Lower leg skin (tissue), 4 donors: ENCODE measurements around the gene OLIG2. TPM values are rescaled to one million over a fixed set of nuclear protein-coding genes. Genes with fewer than 3 reads are reported as not detected.

Source experiments
- DNase-seq, 2 donors: peaks; one replicate each; pipeline ENCODE4 v3.0.0-alpha.2; 2019; ENCODE audit warnings: low spot score in 2 of 2
- H3K4me3 ChIP-seq: fragments of 200-600 bp; sonication (generic); 2 replicates; pipeline ENCODE4 v1.5.1; 2017; ENCODE audit warnings: mild to moderate bottlenecking, low read depth; ENCODE audit not compliant: poor library complexity, severe bottlenecking
- CTCF ChIP-seq, 3 donors: fragments of 450-650 bp; IDR thresholded peaks; one replicate each; pipeline ENCODE4 v1.5.1; 2016; ENCODE audit warnings: antibody characterized with exemption in 3 of 3, mild to moderate bottlenecking in 3 of 3, moderate library complexity in 2 of 3
- POLR2A ChIP-seq, 2 donors: fragments of 450-650 bp; IDR thresholded peaks; one replicate each; pipeline ENCODE4 v1.6.1; 2016 to 2017; ENCODE audit warnings: antibody characterized with exemption in 2 of 2, mild to moderate bottlenecking in 1 of 2, moderate library complexity in 1 of 2
- WGBS, 2 donors: methylation state at CpG; one replicate each; pipeline ENCODE4 v1.1.5; 2018; 5-methylcytosine and 5-hydroxymethylcytosine counted together
- intact Hi-C: fragments of 100-400 bp; cut with DNase I; formaldehyde crosslinking; loops from one replicate; pipeline ENCODE4 v1.15.0; 2023; ENCODE audit warnings: low total_unique reads
- total RNA-seq, 4 donors: library from RNA; depleted of rRNA; stranded (reverse); fragments of >200 nt; gene quantifications; one replicate each; pipeline ENCODE4 v1.1.0, GENCODE V29; 2016

The OLIG2 gene
- total RNA-seq, 4 donors from 2014 or later = not detected

DNA sequence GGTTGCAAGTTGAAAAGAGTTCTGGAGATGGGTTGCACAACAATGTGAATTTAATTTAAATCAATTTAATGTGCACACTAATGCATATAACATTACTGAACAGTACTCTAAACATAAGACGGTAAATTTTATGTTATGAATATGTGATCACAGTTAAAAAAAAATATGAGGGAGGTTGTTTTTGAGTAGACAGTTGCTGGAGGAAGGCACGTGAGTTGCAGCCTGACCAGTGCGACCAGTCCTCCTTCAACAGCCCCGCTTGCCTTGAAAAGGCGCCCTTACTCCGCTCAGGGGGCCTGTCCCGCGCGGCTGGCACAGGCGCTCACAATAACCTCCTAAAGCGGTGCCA, 43.9 kb downstream of the OLIG2 start:
- WGBS, 2 donors = 3 to 7% methylated on average over 8 to 11 of the region's 11 CpGs
- H3K4me3 ChIP-seq = no peak overlapping the region
- DNase-seq = no peak
- intact Hi-C loops = no loop called here
- TF ChIP-seq POLR2A (IDR thresholded peaks at IDR 0.05) = no peak

GRCh38 chr21:33069994-33070743, 44.4 kb downstream of the OLIG2 start, which contains the start of gene OLIG1:
TSS of gene OLIG1 (plus strand) at chr21:33070141. CDS start at chr21:33070247, 106 bp downstream.
- DNase-seq = no peak
- 1 to 2% methylated on average over 28 to 50 of the region's 82 CpGs for WGBS, 2 donors
- TF ChIP-seq CTCF (IDR thresholded peaks at IDR 0.05) (no peak), POLR2A (IDR thresholded peaks at IDR 0.05) (no peak)
- peak within 1 kb of the TSS; percentile 16 for H3K4me3 ChIP-seq
- intact Hi-C loops = no loop called here

- peak overlapping the region; percentile 16 for H3K4me3 ChIP-seq
- intact Hi-C loops = no loop called here
- no peak for TF ChIP-seq CTCF (IDR thresholded peaks at IDR 0.05)
- no peak for TF ChIP-seq POLR2A (IDR thresholded peaks at IDR 0.05)
- WGBS, 2 donors = 0 to 1% methylated on average over 9 to 22 of the region's 44 CpGs
- no peak for DNase-seq
These were observed 44.9 kb downstream of the OLIG2 start for GRCh38 chr21:33070744-33070997.

DNA sequence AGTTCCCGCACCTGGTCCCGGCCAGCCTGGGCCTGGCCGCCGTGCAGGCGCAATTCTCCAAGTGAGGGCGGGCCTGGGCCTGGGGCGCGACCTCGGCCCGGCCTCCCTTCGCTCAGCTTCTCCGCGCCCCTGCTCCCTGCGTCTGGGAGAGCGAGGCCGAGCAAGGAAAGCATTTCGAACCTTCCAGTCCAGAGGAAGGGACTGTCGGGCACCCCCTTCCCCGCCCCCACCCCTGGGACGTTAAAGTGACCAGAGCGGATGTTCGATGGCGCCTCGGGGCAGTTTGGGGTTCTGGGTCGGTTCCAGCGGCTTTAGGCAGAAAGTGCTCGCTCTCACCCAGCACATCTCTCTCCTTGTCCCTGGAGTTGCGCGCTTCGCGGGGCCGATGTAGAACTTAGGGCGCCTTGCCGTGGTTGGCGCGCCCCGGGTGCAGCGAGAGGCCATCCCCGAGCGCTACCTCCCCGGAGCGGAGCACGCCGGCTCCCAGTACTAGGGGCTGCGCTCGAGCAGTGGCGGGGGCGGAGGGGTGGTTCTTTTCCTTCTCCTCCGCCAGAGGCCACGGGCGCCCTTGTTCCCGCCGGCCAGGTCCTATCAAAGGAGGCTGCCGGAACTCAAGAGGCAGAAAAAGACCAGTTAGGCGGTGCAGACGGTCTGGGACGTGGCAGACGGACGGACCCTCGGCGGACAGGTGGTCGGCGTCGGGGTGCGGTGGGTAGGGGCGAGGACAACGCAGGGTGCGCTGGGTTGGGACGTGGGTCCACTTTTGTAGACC, 45.4 kb downstream of the OLIG2 start:
- intact Hi-C loops = no loop called here
- WGBS, 2 donors = 2% methylated on average over 26 to 65 of the region's 69 CpGs

DNA sequence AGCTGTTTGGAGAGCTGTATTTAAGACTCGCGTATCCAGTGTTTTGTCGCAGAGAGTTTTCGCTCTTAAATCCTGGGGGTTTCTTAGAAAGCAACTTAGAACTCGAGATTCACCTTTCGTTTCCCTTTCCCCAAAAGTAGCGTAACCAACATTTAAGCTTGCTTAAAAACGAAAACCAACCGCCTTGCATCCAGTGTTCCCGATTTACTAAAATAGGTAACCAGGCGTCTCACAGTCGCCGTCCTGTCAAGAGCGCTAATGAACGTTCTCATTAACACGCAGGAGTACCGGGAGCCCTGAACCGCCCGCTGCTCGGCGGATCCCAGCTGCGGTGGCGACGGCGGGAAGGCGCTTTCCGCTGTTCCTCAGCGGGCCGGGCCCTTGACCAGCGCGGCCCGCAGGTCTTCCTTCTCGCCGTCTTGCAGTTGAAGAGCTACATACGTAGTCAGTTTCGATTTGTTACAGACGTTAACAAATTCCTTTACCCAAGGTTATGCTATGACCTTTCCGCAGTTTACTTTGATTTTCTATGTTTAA, 46.1 kb downstream of the OLIG2 start:
- intact Hi-C loops = no loop called here
- H3K4me3 ChIP-seq = no peak overlapping the region
- DNase-seq = no peak
- TF ChIP-seq POLR2A (IDR thresholded peaks at IDR 0.05) = no peak
- no peak for TF ChIP-seq CTCF (IDR thresholded peaks at IDR 0.05)
- 4 to 6% methylated on average over 34 to 38 of the region's 38 CpGs for WGBS, 2 donors

More for the DNA sequence above, 45.4 kb downstream of the OLIG2 start:
- H3K4me3 ChIP-seq = peak overlapping the region; percentile 16
- TF ChIP-seq POLR2A (IDR thresholded peaks at IDR 0.05) = no peak
- no peak for TF ChIP-seq CTCF (IDR thresholded peaks at IDR 0.05)
- DNase-seq = no peak

- intact Hi-C loops = no loop called here
- DNase-seq = no peak
- TF ChIP-seq CTCF (IDR thresholded peaks at IDR 0.05) = no peak
- TF ChIP-seq POLR2A (IDR thresholded peaks at IDR 0.05) = no peak
- 72 to 79% methylated on average over 4 of the region's 4 CpGs for WGBS, 2 donors
- no peak overlapping the region for H3K4me3 ChIP-seq
These were observed 47.9 kb downstream of the OLIG2 start for GRCh38 chr21:33073636-33074035.
